HepG2 (cell line): Measurements from ENCODE around the gene NDOR1.

Experiments used
- PHF5A ChIP-seq: IDR thresholded peaks from one replicate; pipeline ENCODE4 v1.6.1; 2018; ENCODE audit warnings: low read depth, missing genetic modification reagents; ENCODE audit not compliant: unreplicated experiment
- TAF1 ChIP-seq: sonication (generic); formaldehyde crosslinking; IDR thresholded peaks from 2 replicates; pipeline ENCODE4 v1.4.0; 2020; ENCODE audit warnings: missing genetic modification reagents
- TF ChIP-seq, protein P1 (sequence below): sonication (generic); formaldehyde crosslinking; IDR thresholded peaks from 2 replicates; pipeline ENCODE4 v1.4.0; 2020; ENCODE audit warnings: missing genetic modification reagents

DNA sequence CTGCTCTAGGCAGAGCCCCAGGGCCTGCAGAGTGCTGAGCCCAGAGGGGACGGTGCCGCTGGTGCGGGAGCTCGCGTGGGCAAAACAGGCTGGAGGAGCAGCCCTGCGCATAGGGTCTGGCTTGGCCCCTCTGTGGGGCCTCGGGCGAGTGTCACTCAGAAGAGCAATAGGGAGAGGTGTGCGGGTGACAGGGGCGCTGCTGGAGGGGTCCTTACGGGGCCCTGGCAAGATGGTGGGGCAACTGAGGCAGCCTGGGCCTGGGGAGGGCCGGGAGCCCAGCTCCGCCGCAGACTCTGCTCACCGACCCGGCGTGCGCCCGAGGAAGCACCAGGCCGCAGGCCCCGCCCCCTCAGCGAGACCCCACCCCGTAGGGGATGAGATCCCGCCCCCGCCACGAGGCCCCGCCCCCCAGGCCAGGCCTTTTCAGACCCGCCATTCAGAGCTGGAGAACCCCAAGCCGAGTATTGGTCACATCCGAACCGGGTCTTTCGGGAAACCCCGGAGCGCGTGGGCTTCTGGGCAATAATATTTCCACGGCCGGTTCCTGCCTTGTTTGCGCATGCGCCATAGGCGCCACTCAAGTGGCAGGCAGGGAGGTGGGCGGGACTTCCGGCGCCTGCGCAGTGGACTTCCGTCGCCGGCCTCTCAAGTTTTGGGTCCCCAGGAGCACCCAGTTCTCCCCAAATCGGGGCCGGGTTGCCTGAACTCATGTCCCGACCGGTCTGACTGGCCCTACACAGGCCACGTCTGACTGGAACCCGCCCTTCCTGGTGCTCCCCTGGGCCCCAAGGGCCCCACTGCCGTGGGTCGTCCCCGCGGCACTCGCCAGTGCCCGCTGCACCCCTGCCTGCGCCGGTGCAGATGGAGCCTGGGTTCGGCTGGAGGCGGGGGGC lies 17.8 kb downstream of the NDOR1 start:
- TF ChIP-seq TAF1 (0 out of 2 replicates have a peak, but pooled peaks have one; percentile 18), PHF5A (no peak)
- TF ChIP-seq, protein P1, sequence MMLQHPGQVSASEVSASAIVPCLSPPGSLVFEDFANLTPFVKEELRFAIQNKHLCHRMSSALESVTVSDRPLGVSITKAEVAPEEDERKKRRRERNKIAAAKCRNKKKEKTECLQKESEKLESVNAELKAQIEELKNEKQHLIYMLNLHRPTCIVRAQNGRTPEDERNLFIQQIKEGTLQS (CRISPR knock-in tag) = no peak; the same call in 1 of the 2 replicates
